Skeletal muscle satellite cell (primary cell): Measurements from ENCODE around the gene ADM. TPM values are rescaled to one million over a fixed set of nuclear protein-coding genes. Genes with fewer than 3 reads are reported as not detected.
A peak's percentile ranks its signal among the peaks of the same experiment; 100 is the strongest.
"Not testable (repeated sequence)": the region's sequence is repeated elsewhere in the genome, so short reads cannot be mapped to it uniquely, and the experiment has no call there.

Experiments used
- H3K27me3 ChIP-seq: 2 replicates; pipeline ENCODE4 v1.7.0; 2013; ENCODE audit warnings: low read length; ENCODE audit not compliant: control insufficient read depth, insufficient read depth
- H3K36me3 ChIP-seq: 2 replicates; pipeline ENCODE4 v1.7.0; 2013; ENCODE audit warnings: mild to moderate bottlenecking, control low read depth, low read length; ENCODE audit not compliant: insufficient read depth
- H3K4me1 ChIP-seq: 2 replicates; pipeline ENCODE4 v1.7.0; 2013; ENCODE audit warnings: low read length; ENCODE audit not compliant: control insufficient read depth, insufficient read depth
- H3K4me2 ChIP-seq: 2 replicates; pipeline ENCODE4 v1.7.0; 2013; ENCODE audit warnings: mild to moderate bottlenecking, low read length
- H3K4me3 ChIP-seq: 2 replicates; pipeline ENCODE4 v1.7.0; 2013; ENCODE audit warnings: low read length
- H3K9ac ChIP-seq: 2 replicates; pipeline ENCODE4 v1.7.0; 2013; ENCODE audit warnings: mild to moderate bottlenecking, low read depth, low read length, moderate library complexity
- H3K9me3 ChIP-seq: replicated peaks from 2 replicates; pipeline ENCODE4 v1.7.0; 2013; ENCODE audit warnings: mild to moderate bottlenecking, control low read depth, low read length
- total RNA-seq: library from RNA; depleted of rRNA; stranded (reverse); fragments of >200 nt; gene quantifications from 2 replicates; pipeline ENCODE4 v1.2.3, GENCODE V29; 2012; rRNA removed

Gene ADM, protein sequence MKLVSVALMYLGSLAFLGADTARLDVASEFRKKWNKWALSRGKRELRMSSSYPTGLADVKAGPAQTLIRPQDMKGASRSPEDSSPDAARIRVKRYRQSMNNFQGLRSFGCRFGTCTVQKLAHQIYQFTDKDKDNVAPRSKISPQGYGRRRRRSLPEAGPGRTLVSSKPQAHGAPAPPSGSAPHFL
- 183 and 196 TPM in 2 replicates for total RNA-seq

DNA sequence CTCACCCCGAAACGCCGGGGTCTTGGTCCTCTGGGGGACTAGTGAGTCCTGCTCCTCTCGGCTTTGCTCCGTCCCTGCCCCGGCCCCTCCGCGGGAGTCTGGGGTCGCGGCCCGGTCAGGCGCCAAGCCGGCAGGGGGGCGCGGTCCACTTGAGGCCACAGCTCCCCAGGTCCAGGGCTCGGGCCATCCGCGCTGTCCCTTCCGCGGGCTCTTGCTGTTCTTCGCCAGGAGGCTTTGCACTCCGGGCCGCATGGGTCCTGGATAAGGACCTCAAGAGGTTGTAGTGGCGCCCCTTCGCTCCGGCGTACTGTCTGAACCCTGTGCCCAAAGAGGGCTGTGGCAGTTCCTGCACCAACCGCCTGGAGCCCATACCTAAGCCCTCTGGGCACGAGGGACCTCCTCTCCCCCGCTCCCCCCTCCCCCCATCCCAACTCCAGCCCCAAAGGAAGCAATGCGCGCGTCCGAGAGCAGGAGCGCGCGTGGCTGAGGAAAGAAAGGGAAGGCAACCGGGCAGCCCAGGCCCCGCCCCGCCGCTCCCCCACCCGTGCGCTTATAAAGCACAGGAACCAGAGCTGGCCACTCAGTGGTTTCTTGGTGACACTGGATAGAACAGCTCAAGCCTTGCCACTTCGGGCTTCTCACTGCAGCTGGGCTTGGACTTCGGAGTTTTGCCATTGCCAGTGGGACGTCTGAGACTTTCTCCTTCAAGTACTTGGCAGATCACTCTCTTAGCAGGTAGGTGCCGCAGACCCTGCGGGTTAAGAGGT lies at the start of gene ADM:
ADM (plus strand) TSS at position 579 of the 767 bp plus-strand sequence. CDS start 628 bp downstream, outside the sequence.
- Histone ChIP-seq H3K4me3 (peak within 1 kb of the TSS; percentile 82), H3K9me3 (no peaks in the 10 kb centered on the region), H3K9ac (peak within 1 kb of the TSS; percentile 94), H3K27me3 (no peaks in the 10 kb centered on the region), H3K36me3 (peaks cover 23% of the 10 kb centered on the region), H3K4me2 (peak within 1 kb of the TSS; percentile 97), H3K4me1 (peaks cover 48% of the 10 kb centered on the region)

DNA sequence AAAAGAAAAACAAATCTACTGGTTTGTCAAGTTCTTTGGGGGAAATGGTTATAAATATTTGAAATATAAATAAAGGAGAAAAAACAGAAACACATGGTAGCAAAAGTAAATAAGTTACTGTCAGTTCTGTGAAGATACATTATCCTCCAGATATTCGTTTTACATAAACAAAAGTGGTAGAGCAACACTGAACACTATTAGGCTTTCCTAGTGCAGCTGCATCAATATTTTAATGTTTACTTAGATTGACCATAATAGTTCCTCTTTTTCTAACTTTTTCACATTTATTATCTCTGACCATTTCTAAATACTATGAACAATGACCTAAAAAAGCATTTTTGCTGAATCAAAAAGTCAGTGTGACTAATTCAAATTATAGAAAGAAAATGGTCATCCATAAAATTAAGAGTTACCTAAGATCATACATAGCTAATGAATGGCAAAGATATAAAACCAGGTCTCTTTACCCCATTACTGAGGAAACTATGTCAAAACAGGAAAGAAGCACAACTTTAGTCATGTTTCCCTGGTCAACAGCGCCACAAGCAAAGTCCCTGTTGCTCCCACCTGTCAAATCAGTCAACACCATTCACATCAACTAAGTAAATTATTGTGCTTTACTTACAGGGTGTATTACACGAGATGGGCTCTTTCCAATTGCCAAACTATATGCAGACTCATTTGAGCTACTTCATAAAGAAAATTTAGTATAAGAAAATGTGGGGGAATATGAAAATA lies 49.3 kb upstream of the ADM start:
- Histone ChIP-seq H3K4me1 (peaks cover 13% of the 10 kb centered on the region), H3K9me3 (no peaks in the 10 kb centered on the region), H3K27me3 (no peaks in the 10 kb centered on the region), H3K4me3 (no peak overlapping the region), H3K9ac (no peak overlapping the region), H3K36me3 (no peaks in the 10 kb centered on the region), H3K4me2 (peak overlapping the region; percentile 16)

DNA sequence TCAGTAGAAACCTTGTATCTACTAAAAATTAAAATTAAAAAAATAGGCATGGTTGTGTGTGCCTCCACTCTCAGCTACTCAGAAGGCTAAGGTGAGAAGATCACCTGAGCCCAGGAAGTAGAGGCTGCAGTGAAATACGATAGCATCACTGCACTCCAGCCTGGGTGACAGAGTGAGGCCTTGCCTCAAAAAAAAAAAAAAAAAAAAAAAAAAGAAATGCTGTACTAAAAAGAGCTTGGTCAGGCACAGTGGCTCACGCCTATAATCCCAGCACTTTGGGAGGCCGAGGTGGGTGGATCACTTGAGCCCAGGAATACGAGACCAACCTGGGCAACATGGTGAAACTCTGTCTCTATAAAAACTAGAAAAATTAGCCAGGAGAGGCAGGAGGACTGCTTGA lies 47.4 kb upstream of the ADM start:
- Histone ChIP-seq H3K9me3 (no peaks in the 10 kb centered on the region), H3K36me3 (no peaks in the 10 kb centered on the region), H3K4me3 (no peak overlapping the region), H3K4me1 (peaks cover 27% of the 10 kb centered on the region), H3K4me2 (no peak overlapping the region), H3K27me3 (no peaks in the 10 kb centered on the region), H3K9ac (no peak overlapping the region)

DNA sequence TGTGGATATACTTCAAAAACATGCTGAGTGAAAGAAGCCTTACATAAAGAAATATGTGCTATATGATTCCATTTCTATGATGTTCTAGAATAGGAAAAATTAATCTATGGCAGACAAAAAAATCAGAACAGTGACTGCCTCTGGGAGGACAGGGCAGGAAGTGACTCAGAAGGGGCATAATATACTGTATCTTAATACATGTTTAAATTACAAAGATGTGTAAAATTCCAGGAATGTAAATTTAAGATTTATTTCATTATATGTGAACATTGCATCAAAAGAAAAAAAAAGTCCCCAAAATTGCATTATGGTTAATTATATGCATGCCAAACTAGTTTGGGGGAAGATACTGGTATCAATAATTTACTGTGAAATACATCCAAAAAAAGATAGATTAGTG lies 43.1 kb upstream of the ADM start:
- Histone ChIP-seq H3K9ac (no peak overlapping the region), H3K27me3 (no peaks in the 10 kb centered on the region), H3K36me3 (no peaks in the 10 kb centered on the region), H3K4me1 (peaks cover 27% of the 10 kb centered on the region), H3K4me2 (peak overlapping the region; percentile 24), H3K9me3 (no peaks in the 10 kb centered on the region), H3K4me3 (no peak overlapping the region)

DNA sequence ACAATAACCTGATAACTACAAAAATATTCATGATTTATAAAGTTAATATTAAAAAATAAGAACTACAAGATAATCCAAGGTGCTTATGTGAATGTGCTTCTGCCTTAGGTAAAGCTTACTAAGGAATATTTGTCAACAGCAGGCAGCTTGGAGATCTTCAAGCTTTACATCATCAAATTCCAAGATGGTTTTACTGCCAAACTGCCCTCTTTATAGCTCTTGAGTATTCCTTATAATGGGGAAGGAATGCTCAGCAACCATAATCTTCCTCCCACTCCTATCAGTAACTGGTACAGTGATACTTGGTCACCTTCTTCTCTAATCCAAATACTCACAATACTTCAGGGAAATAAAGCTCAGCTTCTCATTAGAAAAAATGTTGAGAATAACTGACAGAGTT lies 40.9 kb upstream of the ADM start:
- H3K4me2 ChIP-seq: no peak overlapping the region
- no peaks in the 10 kb centered on the region for H3K27me3 ChIP-seq
- H3K4me3 ChIP-seq: no peak overlapping the region
- H3K36me3 ChIP-seq: no peaks in the 10 kb centered on the region
- no peaks in the 10 kb centered on the region for H3K9me3 ChIP-seq
- H3K4me1 ChIP-seq: peaks cover 42% of the 10 kb centered on the region
- no peak overlapping the region for H3K9ac ChIP-seq

DNA sequence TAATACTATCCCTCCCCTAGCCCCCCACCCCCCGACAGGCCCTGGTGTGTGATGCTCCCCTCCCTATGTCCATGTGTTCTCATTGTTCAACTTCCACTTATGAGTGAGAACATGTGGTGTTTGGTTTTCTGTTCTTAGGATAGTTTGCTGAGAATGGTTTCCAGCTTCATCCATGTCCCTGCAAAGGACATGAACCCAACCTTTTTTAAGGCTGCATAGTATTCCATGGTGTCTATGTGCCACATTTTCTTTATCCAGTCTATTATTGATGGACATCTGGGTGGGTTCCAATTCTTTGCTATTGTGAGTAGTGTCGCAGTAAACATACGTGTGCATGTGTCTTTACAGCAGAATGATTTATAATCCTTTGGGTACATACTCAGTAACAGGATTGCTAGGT lies 40.2 kb upstream of the ADM start:
- H3K9me3 ChIP-seq, H3K4me2 ChIP-seq, H3K36me3 ChIP-seq, H3K27me3 ChIP-seq, H3K9ac ChIP-seq, H3K4me3 ChIP-seq: not testable (repeated sequence)
- peaks cover 47% of the 10 kb centered on the region for H3K4me1 ChIP-seq

DNA sequence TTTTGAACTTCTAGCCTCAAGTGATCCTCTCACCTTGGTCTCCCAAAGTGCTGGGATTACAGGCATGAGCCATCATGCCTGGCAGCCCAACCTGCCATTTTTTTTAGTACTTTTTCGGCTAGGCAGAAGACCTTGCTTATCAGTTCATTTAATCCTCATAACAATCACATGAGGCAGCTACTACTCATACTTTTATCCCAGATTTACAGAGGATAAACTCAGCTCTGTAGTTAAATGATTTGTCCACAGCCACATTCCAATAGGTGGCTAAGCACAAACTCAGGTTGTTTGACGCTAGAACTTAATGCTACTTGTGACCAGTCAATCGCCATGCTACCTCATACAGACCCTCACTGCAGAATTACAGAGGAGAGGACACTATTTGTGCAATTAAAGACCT lies 38.9 kb upstream of the ADM start:
- Histone ChIP-seq H3K36me3 (no peaks in the 10 kb centered on the region), H3K4me1 (peaks cover 47% of the 10 kb centered on the region), H3K4me3 (no peak overlapping the region), H3K4me2 (no peak overlapping the region), H3K9me3 (no peaks in the 10 kb centered on the region), H3K27me3 (no peaks in the 10 kb centered on the region), H3K9ac (no peak overlapping the region)

DNA sequence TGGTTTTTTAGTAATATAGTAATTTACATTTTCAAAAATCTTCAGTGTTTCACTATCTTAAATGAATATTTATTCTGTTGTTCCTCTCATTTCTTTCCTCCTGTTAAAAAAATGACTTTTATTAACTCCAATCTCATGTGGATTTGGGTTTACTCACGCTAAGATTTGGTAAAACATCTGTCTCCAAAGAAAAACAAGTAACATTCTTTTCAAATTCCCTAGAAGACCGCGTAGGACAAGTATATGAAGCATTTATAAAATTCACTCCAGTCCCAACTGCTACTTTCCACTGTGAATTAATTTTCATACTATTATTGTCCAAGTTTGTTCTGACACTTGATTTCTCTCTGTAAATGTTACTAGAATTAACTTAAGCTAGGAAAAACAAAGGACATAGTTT lies 37.1 kb upstream of the ADM start:
- no peaks in the 10 kb centered on the region for H3K9me3 ChIP-seq
- peaks cover 32% of the 10 kb centered on the region for H3K4me1 ChIP-seq
- H3K9ac ChIP-seq: no peak overlapping the region
- H3K36me3 ChIP-seq: no peaks in the 10 kb centered on the region
- no peaks in the 10 kb centered on the region for H3K27me3 ChIP-seq
- no peak overlapping the region for H3K4me2 ChIP-seq
- H3K4me3 ChIP-seq: no peak overlapping the region

DNA sequence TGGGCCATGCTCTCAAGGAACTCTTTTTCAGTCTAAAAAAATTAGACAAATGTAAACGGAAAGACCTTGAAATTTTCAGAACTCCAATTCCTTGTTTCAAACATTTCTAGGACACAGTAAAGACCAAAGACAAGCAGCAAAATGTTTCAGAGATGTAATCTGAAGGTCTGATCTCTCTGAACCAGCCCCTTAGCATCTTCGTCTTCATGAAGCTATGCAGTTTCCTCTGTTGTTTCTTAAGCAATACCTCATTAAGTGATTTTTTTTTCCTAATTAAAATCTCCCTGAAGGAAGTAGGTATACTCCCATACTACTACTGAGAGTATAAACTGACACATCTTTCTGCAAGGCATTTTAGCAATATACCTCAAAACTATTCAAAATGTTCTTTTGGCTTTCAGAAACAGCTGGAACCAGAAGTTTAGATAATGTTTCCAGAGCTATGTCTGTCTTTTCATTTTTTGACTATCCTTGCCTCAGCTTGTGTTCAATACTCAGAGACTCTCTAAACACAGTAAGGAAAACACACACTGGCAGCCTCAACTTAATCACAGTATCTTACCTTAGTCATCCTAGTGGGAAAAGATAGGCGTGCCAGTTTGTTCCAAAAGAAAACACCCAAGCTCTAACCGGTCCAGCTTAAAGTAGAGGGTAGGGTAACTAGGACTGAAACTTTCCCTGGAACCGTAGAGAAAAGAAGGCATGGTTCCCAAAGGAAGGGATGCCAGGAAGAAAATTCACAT lies 36.0 kb upstream of the ADM start:
- Histone ChIP-seq H3K27me3 (no peaks in the 10 kb centered on the region), H3K4me2 (no peak overlapping the region), H3K9me3 (no peaks in the 10 kb centered on the region)

DNA sequence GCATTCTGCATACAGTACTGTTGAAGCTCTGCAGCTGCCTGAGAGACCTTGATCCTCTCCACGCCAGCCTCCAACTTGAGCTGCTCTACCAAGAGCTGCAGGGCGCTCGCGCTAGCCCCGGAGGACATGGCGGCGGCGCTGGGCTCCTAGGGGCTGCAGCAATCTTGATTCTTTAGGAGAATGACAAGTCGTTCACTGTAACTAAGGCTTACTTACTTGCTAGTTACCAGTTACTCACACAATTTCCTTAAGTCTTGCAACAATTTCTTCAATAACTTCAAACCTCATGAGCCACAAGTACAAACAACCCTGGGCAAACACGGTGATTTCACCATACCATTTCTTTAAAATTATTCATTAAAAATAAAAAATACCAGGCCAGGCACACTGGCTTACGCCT lies 32.7 kb upstream of the ADM start:
- H3K9me3 ChIP-seq: no peaks in the 10 kb centered on the region
- no peak overlapping the region for H3K4me3 ChIP-seq
- peaks cover 35% of the 10 kb centered on the region for H3K4me1 ChIP-seq
- no peaks in the 10 kb centered on the region for H3K36me3 ChIP-seq
- H3K4me2 ChIP-seq: no peak overlapping the region
- H3K27me3 ChIP-seq: no peaks in the 10 kb centered on the region
- H3K9ac ChIP-seq: no peak overlapping the region

More for the DNA sequence above, 36.0 kb upstream of the ADM start:
- H3K9ac ChIP-seq: no peak overlapping the region
- peaks cover 28% of the 10 kb centered on the region for H3K4me1 ChIP-seq
- H3K36me3 ChIP-seq: no peaks in the 10 kb centered on the region
- no peak overlapping the region for H3K4me3 ChIP-seq

DNA sequence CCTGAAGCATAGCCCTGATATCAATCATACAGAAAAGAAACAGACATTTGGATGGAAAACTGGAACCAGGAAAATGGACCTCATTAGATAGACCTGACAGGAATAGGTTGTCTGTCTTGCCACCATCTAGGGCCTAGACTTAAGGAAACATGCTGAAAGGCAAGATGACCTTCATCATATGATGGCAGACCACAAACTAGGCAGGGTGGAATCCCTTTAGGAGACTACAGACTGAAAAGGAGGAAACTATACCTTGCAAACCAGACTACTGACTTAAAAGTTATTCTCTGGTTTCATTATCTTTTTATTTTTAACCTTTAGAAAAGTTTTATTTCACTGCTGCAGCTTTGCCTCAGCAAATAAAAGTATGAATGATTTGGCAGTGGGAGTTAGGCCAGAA lies 31.1 kb upstream of the ADM start:
- peak overlapping the region; percentile 19 for H3K4me2 ChIP-seq
- H3K4me3 ChIP-seq: no peak overlapping the region
- H3K36me3 ChIP-seq: no peaks in the 10 kb centered on the region
- no peaks in the 10 kb centered on the region for H3K9me3 ChIP-seq
- H3K4me1 ChIP-seq: peaks cover 24% of the 10 kb centered on the region
- H3K27me3 ChIP-seq: no peaks in the 10 kb centered on the region
- no peak overlapping the region for H3K9ac ChIP-seq
